Keratinocyte (primary cell): ENCODE results near the gene PM20D1. TPM values are rescaled to one million over a fixed set of nuclear protein-coding genes. Genes with fewer than 3 reads are reported as not detected.

ENCODE experiments used
- DNase-seq: peaks from one replicate; pipeline ENCODE4 v3.0.0-alpha.2; 2011; ENCODE audit warnings: low read depth, missing footprints, low spot score
- FAIRE-seq: peaks from 2 replicates; lab custom pipeline; 2011; peaks lifted over from hg19 to GRCh38; lab: Jason Lieb, UNC
- H2AFZ ChIP-seq: 2 replicates; pipeline ENCODE4 v1.6.0; 2012; ENCODE audit warnings: low read length, control low read depth, inconsistent platforms; ENCODE audit not compliant: control insufficient read depth
- H3K27ac ChIP-seq: 2 replicates; pipeline ENCODE4 v1.5.1; 2011; ENCODE audit warnings: low read length; ENCODE audit not compliant: control insufficient read depth, insufficient read depth
- H3K27me3 ChIP-seq: 3 replicates; pipeline ENCODE4 v1.6.0; 2011; ENCODE audit warnings: low read length; ENCODE audit not compliant: control insufficient read depth, insufficient read depth; ENCODE audit errors: extremely low read depth
- H3K36me3 ChIP-seq, 2 experiments: 2 replicates in 1 of 2; 3 replicates in 1 of 2; pipeline ENCODE4 v1.5.1; 2011; ENCODE audit warnings: low read length in 2 of 2, mild to moderate bottlenecking in 1 of 2; ENCODE audit not compliant: control insufficient read depth in 2 of 2, insufficient read depth in 2 of 2; ENCODE audit errors: extremely low read depth in 1 of 2
- H3K4me1 ChIP-seq: 3 replicates; pipeline ENCODE4 v1.5.1; 2011; ENCODE audit warnings: low read length; ENCODE audit not compliant: control insufficient read depth, insufficient read depth; ENCODE audit errors: extremely low read depth
- H3K4me2 ChIP-seq: 3 replicates; pipeline ENCODE4 v1.6.0; 2011; ENCODE audit warnings: low read depth, low read length; ENCODE audit not compliant: control insufficient read depth, insufficient read depth; ENCODE audit errors: extremely low read depth
- H3K4me3 ChIP-seq, 3 experiments: fragments of 200-600 bp in 1 of 3; sonication (generic) in 1 of 3; 2 replicates in 2 of 3; 3 replicates in 1 of 3; pipeline ENCODE4 v1.5.1; 2011 to 2016; ENCODE audit warnings: low read length in 3 of 3, mild to moderate bottlenecking in 3 of 3, control low read depth in 2 of 3, inconsistent platforms in 1 of 3, low read depth in 1 of 3, mixed read lengths in 1 of 3, mixed run types in 1 of 3, moderate library complexity in 1 of 3; ENCODE audit not compliant: control insufficient read depth in 2 of 3, insufficient read depth in 2 of 3; ENCODE audit errors: extremely low read depth in 1 of 3
- H3K79me2 ChIP-seq: 2 replicates; pipeline ENCODE4 v1.6.0; 2012; ENCODE audit warnings: low read length; ENCODE audit not compliant: control insufficient read depth, insufficient read depth
- H3K9ac ChIP-seq: 3 replicates; pipeline ENCODE4 v1.6.0; 2011; ENCODE audit warnings: low read length; ENCODE audit not compliant: control insufficient read depth, insufficient read depth; ENCODE audit errors: extremely low read depth
- H3K9me1 ChIP-seq: 3 replicates; pipeline ENCODE4 v1.6.0; 2011; ENCODE audit warnings: low read length; ENCODE audit not compliant: control insufficient read depth, insufficient read depth; ENCODE audit errors: extremely low read depth
- H3K9me3 ChIP-seq: 2 replicates; pipeline ENCODE4 v1.5.1; 2012; ENCODE audit warnings: low read depth, low read length; ENCODE audit not compliant: control insufficient read depth
- H4K20me1 ChIP-seq: 3 replicates; pipeline ENCODE4 v1.6.0; 2011; ENCODE audit warnings: low read length; ENCODE audit not compliant: control insufficient read depth, insufficient read depth; ENCODE audit errors: extremely low read depth
- EZH2 ChIP-seq: IDR thresholded peaks from one replicate; pipeline ENCODE4 v1.6.1; 2012; ENCODE audit warnings: inconsistent platforms, mild to moderate bottlenecking, low read length, moderate library complexity
- dilution Hi-C: fragments of 300-500 bp; cut with MboI; formaldehyde crosslinking; loops from one replicate; pipeline ENCODE4 v1.7.0; 2020; ENCODE audit warnings: low sequenced_read_pairs; ENCODE audit not compliant: extremely low pct_ligation_motif_present
- polyA plus RNA-seq, 5 experiments: library from polyadenylated mRNA; depleted of rRNA in 3 of 5; stranded (reverse) in 3 of 5; stranded (forward) in 1 of 5; unstranded in 1 of 5; fragments of >200 nt; gene quantifications; 1 replicate in 1 of 5; 2 replicates in 3 of 5; 3 replicates in 1 of 5; pipeline versions ENCODE4 v1.2.1 to v1.2.3, GENCODE V29; 2011 to 2012; ENCODE audit warnings: missing spikeins in 2 of 5, low read depth in 1 of 5, low replicate concordance in 1 of 5
- TF ChIP-seq, protein P1 (sequence below), 3 experiments: IDR thresholded peaks in 1 of 3; conservative IDR thresholded peaks in 1 of 3; optimal IDR thresholded peaks in 1 of 3; 2 replicates in 2 of 3; 3 replicates in 1 of 3; pipeline versions ENCODE3 to v1.5.1; 2011; ENCODE audit warnings: low read length in 3 of 3, mild to moderate bottlenecking in 3 of 3, moderate library complexity in 2 of 3, control low read depth in 1 of 3, inconsistent platforms in 1 of 3; ENCODE audit not compliant: insufficient read depth in 2 of 3; ENCODE audit errors: extremely low read depth in 1 of 3

The PM20D1 gene
- polyA plus RNA-seq, 1 donor (not counting 4 experiments of a cell fraction or from before 2014, with no cell fraction given) = 0.05 TPM

DNA sequence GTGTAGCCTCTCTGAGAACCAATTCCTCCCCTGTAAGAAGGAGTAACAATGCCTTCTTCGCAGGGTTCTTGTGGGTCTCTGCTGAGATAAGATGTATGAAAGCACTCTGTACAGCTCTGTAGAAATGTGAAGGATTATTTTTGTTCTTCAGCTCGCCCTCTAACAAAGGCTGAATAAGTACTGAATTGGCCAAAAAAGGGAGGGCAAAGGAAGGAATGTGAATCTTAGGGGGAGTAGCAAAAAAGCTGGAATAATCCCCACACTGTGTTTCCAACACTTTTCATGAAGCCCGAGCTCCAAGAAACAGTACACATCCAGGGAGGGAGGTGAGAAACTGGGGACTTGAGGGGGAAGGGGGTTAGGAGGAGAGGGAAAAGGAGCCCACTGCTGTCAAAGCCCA lies 22.9 kb downstream of the PM20D1 start:
- Histone ChIP-seq H3K4me2 (no peak overlapping the region), H3K79me2 (no peaks in the 10 kb centered on the region), H4K20me1 (no peaks in the 10 kb centered on the region), H3K9me1 (no peaks in the 10 kb centered on the region), H3K9me3 (no peaks in the 10 kb centered on the region), H3K27me3 (peaks cover 12% of the 10 kb centered on the region), H3K36me3 (no peaks in the 10 kb centered on the region), H3K4me1 (no peaks in the 10 kb centered on the region), H3K4me3 (no peak overlapping the region), H3K27ac (no peak overlapping the region), H3K9ac (no peak overlapping the region), H2AFZ (no peak overlapping the region)
- TF ChIP-seq EZH2 = no peak
- TF ChIP-seq, protein P1, sequence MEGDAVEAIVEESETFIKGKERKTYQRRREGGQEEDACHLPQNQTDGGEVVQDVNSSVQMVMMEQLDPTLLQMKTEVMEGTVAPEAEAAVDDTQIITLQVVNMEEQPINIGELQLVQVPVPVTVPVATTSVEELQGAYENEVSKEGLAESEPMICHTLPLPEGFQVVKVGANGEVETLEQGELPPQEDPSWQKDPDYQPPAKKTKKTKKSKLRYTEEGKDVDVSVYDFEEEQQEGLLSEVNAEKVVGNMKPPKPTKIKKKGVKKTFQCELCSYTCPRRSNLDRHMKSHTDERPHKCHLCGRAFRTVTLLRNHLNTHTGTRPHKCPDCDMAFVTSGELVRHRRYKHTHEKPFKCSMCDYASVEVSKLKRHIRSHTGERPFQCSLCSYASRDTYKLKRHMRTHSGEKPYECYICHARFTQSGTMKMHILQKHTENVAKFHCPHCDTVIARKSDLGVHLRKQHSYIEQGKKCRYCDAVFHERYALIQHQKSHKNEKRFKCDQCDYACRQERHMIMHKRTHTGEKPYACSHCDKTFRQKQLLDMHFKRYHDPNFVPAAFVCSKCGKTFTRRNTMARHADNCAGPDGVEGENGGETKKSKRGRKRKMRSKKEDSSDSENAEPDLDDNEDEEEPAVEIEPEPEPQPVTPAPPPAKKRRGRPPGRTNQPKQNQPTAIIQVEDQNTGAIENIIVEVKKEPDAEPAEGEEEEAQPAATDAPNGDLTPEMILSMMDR (optimal IDR thresholded peaks at IDR 0.05 in 1 of 3, IDR thresholded peaks at IDR 0.05 in 1 of 3, conservative IDR thresholded peaks at IDR 0.05 in 1 of 3; ENCODE audit: extremely low read depth in 1 of 3, insufficient read depth in 2 of 3, low read length in 3 of 3) = no peak
- dilution Hi-C loops = no loop called here
- no peak for DNase-seq
- FAIRE-seq = no peak

GRCh38 chr1:205826016-205826806 lies 23.7 kb downstream of the PM20D1 start:
- no peaks in the 10 kb centered on the region for H3K9me3 ChIP-seq
- H3K36me3 ChIP-seq = no peaks in the 10 kb centered on the region
- H3K9me1 ChIP-seq = no peaks in the 10 kb centered on the region
- TF ChIP-seq, protein P1 (optimal IDR thresholded peaks at IDR 0.05 in 1 of 3, IDR thresholded peaks at IDR 0.05 in 1 of 3, conservative IDR thresholded peaks at IDR 0.05 in 1 of 3; ENCODE audit: extremely low read depth in 1 of 3, insufficient read depth in 2 of 3, low read length in 3 of 3) = no peak
- no peak for TF ChIP-seq EZH2
- H3K4me3 ChIP-seq = no peak overlapping the region
- peaks cover 11% of the 10 kb centered on the region for H3K27me3 ChIP-seq
- H3K4me1 ChIP-seq = no peaks in the 10 kb centered on the region
- no peak overlapping the region for H2AFZ ChIP-seq
- no peak overlapping the region for H3K27ac ChIP-seq
- H4K20me1 ChIP-seq = no peaks in the 10 kb centered on the region
- dilution Hi-C loops = no loop called here
- H3K79me2 ChIP-seq = no peaks in the 10 kb centered on the region
- H3K9ac ChIP-seq = no peak overlapping the region
- FAIRE-seq (no peak), DNase-seq (no peak)
- no peak overlapping the region for H3K4me2 ChIP-seq
